ENCODE results near the gene SUGP1.
"Not testable (repeated sequence)": the region's sequence is repeated elsewhere in the genome, so short reads cannot be mapped to it uniquely, and the experiment has no call there.

The SUGP1 gene, protein sequence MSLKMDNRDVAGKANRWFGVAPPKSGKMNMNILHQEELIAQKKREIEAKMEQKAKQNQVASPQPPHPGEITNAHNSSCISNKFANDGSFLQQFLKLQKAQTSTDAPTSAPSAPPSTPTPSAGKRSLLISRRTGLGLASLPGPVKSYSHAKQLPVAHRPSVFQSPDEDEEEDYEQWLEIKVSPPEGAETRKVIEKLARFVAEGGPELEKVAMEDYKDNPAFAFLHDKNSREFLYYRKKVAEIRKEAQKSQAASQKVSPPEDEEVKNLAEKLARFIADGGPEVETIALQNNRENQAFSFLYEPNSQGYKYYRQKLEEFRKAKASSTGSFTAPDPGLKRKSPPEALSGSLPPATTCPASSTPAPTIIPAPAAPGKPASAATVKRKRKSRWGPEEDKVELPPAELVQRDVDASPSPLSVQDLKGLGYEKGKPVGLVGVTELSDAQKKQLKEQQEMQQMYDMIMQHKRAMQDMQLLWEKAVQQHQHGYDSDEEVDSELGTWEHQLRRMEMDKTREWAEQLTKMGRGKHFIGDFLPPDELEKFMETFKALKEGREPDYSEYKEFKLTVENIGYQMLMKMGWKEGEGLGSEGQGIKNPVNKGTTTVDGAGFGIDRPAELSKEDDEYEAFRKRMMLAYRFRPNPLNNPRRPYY

DNA sequence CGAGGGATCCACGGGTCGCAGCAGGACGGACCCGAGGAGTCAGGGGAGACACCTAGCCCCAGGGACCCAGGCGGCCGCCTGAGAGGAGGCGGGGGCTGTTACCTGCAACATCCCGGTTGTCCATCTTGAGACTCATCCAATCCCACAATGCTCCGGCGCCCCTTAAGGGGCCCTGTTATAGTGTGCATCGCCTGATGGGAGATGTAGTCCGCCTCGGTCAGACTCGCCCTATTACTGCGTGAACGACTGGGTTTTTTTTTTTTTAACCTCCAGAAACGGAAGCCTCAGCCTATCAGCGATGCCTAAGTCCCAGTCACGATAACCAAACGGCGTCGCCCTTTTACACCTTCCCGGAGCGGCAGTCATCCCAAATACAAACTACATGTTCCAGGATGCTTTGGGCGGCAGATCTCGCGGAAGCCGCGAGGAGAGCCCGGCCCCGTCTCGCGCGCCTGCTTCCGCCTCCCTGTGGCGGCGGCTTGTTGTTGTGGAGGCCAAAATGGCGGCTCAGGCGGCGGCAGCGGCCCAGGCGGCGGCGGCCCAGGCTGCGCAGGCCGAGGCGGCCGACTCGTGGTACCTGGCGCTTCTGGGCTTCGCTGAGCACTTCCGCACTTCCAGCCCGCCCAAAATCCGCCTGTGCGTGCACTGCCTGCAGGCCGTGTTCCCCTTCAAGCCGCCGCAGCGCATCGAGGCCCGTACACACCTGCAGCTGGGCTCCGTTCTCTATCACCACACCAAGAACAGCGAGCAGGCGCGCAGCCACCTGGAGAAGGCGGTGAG is at the start of gene SUGP1, which contains the start of gene MAU2:
Gene SUGP1 (minus strand): TSS at position 149 of the 780 bp plus-strand sequence. CDS start 13 bp downstream, at position 136.
Gene MAU2 (plus strand): TSS at position 469 of the 780 bp plus-strand sequence. CDS start 31 bp downstream, at position 500.
- DNase-seq (ENCODE audit: low spot score): peak; percentile 73
- FAIRE-seq: no peak

DNA sequence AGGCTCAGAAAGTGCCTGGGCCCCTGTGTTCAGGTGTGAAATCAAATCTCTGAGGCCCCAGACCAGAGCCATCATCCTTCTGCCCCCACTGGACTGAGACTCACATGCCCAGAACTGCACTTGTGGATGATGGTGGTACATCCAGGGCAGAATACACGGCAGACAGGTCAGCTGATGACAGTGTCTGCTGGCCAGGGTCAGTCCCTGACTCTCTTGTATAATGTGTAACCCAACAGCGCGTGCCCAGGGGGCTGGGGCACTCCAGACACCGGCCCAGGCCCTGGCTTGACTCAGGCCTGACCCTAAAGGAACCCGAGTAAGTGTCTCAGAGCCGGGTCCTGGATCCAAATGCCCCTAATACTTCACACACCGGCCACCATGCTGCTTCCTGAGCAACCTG is 47.8 kb upstream of the SUGP1 start:
- DNase-seq (ENCODE audit: low spot score): no peak
- no peak for FAIRE-seq

DNA sequence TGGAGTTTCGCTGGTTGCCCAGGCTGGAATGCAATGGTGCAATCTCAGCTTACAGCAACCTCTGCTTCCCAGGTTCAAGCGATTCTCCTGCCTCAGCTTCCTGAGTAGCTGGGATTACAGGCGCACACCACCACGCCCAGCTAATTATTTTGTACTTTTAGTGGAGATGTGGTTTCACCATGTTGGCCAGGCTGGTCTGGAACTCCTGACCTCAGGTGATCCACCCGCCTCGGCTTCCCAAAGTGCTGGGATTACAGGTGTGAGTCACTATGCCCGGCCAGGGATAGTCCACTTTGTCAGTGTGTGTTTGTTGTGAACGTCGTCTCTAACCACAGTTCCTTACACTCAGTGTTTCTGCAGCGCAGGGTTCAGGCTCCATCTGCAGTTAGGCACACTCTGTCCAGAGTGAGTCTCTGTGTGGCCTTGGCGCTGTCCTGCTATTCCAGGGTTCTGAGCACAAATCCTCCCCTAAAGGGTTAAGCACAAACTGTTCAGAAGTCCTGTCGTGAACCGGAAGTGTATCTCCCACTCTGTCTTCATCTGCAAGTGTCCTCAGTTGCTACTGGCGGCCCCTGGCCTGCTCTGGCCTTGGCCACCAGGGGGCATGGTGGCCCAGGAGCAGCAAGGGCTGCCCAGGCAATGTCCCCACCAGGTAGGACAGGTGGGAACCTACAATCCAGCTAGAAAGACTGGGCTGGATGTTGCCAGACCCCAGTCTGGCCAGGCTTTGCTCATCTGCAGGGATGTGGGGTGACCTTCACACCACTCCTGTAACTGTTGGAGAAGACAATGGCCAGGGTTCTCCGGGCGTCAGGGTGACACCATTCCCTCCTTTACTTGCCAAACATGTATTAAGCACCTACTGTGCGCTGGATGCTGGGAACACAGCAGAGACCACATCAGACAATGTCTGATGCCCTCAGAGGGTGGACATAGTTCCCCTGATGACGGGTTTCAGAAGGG is 46.4 kb upstream of the SUGP1 start:
- DNase-seq (ENCODE audit: low spot score): peak; percentile 89

DNA sequence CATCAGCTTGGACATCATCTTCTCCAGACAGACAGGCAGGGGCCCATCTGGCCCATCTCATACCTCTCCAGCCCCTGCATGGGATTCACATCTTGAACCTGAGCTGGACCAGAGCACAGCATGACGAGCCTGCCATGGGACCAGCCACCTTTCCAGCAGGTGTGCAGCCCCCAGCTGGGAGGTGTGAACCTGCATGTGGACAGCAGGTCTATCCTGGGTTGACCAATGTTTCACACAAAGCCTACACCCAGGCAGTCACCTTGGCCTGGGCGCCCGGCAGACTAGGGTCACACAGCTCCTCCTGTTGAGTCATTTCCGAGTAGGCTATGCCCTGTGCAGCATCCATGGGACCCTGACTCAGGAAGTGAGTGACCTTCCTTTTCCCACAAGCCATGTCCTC is 41.8 kb upstream of the SUGP1 start:
- DNase-seq (ENCODE audit: low spot score) (no peak), FAIRE-seq (no peak)

More for the DNA sequence above, 46.4 kb upstream of the SUGP1 start:
- peak; percentile 50 for FAIRE-seq

DNA sequence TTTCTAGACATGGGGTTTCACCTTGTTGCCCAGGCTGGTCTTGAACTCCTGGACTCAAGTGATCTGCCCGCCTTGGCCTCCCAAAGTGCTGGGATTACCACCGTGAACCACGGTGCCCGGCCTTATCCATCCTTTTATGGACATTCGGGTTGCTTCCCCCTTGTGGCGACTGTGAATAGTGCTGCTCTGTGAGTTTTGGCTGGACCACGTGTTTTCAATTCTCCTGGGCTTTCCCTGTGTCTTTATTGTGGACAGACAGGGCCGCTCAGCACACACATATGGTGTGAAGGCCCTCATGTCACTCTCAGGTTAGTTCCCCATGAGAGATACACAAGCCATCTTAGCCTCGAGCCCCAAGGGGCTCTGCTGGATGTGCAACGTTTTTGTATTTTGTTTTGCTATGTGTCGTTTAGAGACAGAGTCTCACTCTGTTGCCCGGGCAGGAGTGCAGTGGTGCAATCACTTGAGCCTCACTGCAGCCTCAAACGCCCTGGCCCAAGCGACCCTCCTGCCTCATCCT is 40.8 kb upstream of the SUGP1 start:
- FAIRE-seq (no peak), DNase-seq (ENCODE audit: low spot score) (peak; percentile 56)

DNA sequence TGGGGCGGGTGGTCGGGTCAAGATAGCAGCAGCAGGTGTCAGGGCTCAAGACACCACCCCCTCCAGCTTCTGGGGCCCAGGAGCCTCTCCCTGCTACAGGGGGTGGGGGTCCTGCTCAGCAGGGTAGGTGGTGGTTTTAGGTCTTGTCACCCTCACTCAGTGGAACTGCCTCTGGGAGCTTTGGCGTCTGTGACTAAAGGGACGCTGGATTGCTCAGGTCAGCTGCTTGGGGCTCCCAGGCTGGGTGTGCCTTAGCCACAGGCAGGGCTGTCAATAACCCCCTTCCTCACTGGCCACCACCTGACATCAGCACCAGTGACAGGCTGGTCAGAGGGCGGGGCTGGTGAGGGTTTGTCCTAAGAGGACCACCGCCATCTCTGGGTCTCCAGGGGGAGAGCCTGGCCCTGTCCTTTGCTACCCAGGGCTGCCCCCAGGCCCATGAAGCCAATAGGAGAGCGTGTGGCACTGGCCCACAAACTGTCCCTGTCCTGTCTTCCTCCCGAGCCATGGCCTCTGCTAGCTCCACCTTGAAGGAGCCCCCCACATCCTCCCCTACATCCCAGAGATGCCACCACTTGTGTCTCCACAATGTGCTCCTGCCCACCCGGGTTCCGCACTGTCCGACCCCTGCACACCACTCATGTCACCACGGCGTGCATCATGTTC is 36.7 kb upstream of the SUGP1 start:
- FAIRE-seq: no peak
- DNase-seq (ENCODE audit: low spot score): no peak

DNA sequence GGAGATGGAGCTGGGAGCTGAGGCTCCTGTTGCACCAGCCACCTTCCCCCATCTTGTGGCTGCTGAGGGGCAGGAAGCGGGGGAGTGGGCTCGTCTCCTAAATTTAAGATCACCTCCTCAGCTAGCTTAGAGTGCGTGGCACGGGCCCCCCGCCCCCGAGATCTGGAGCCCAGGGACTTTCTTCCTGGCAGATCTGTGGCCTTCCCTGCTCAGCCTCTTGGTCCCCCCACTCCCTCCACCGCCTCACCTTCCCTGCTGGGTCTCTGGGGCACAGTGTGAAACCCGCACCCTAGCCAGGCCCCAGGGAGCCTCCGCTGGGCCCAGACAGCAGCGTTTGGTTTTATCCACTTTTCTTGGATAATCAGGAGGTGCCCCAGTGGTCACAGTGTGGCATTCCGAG is 36.2 kb upstream of the SUGP1 start:
- no peak for DNase-seq (ENCODE audit: low spot score)
- no peak for FAIRE-seq

DNA sequence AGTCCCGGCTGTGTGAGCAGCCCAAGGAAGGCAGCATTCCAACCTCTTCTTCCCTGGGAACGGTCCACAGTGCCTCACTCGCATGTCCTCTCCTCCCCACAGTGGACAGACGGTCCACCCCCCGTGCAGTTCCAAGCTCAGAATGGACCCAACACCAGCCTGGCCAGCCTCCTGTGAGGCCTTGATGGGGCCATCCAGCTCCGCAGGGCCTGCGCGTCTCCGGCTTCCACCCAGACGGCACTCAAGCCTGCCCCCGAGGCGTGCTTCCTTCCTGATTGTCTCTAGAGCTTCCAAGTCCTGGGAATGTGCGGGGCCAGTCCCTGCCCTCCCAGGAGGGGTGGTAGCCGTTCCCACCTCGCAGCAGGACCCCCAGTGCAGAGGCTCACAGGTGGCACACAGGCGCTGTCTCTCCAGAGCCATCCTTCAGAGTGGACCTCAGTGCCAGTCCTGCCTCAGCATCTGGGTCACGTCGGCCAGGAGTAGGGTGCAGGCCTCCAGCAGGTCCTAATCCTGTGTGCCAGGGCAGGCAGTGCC is 35.4 kb upstream of the SUGP1 start:
- FAIRE-seq (no peak), DNase-seq (ENCODE audit: low spot score) (no peak)

DNA sequence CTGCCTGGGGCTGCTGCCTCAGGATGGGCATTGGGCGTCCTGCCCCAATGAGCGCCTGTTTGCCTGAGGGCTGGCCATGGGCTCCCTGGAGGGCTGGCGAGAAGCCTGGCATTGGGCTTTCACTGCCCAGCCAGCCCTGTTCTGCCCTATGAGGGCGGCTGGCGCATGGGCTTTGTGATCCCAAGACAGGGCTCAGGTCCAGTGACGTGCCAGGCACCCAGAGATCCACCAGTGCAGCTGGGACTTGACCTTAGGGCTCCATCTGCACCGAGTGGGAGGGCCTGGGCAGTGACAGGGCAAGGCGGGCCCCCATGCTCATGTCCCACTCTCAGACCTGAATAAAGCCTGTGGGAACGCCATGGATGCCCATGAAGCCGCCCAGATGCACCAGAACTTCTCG is 34.6 kb upstream of the SUGP1 start:
- no peak for DNase-seq (ENCODE audit: low spot score)
- no peak for FAIRE-seq

DNA sequence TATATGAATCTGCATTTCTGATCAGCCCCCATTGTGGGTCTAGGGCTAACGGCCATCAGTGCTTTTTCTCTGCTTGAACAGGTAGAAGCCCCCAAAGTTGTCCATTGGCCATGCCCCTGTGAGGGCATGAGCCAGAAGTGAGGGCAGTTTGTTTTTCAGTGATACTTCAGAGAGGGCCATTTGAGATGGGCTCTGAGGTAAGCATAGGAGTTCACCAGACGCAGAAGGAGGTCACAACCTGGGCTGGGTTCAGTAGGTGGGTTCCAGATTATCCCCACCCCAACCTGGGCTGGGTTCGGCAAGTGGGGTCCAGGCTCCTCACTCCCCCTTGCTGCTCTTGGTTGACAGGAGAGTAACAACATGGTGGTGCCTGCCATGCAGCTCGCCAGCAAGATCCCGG is 33.7 kb upstream of the SUGP1 start:
- DNase-seq (ENCODE audit: low spot score) (no peak), FAIRE-seq (no peak)

DNA sequence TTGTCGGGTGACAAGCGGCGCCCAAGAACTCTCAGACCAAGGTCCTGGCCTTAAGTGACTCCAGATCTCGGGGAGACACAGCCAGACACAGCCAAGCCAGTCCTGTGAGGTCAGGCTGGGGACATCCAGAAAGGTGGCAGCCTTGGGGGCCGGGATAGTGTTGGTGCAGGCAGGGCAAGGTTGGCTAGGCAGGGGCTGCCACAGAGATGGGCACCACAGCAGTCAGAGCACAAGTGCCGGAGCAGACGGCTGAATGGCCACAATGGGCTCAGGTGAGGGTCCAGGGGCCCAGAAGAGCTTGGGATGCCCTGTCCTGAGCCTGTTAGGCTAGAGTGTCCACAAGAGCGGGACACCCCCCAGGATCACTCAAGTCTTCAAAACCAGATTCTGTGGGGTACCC is 32.5 kb upstream of the SUGP1 start:
- no peak for DNase-seq (ENCODE audit: low spot score)
- FAIRE-seq: no peak

DNA sequence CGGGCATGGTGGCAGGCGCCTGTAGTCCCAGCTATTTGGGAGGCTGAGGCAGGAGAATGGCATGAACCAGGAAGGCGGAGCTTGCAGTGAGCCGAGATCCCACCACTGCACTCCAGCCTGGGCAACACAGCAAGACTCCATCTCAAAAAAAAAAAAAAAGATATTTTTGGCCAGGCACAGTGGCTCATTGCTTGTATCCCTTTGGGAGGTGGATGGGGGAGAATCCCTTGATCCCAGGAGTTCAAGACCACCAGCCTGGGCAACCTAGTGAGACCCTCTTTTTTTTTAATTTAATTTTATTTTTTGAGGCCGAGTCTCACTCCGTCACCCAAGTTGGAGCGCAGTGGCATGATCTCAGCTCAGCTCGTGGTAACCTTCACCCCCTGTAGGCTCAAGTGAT is 30.4 kb upstream of the SUGP1 start:
- not testable (repeated sequence) for FAIRE-seq; DNase-seq (ENCODE audit: low spot score)

DNA sequence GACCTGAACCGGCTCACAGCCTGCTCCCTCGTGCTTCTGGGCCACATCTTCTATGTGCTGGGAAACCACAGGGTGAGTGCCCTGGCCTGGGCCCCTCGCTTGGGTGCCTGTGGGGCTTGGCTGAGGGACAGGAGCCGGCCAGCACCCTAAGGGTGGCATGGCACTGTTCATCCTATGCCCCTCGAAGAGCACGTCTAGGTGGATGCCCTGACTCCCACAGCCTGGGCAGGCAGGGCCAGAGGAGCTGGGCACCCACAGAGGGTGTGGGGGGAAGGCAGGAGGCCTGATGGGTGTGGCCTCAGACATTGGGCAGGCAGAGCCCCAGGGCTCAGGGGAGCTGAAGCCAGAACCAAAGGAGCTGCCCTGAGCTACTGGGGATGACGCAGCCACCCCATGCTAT is 29.1 kb upstream of the SUGP1 start:
- no peak for FAIRE-seq
- DNase-seq (ENCODE audit: low spot score): no peak

DNA sequence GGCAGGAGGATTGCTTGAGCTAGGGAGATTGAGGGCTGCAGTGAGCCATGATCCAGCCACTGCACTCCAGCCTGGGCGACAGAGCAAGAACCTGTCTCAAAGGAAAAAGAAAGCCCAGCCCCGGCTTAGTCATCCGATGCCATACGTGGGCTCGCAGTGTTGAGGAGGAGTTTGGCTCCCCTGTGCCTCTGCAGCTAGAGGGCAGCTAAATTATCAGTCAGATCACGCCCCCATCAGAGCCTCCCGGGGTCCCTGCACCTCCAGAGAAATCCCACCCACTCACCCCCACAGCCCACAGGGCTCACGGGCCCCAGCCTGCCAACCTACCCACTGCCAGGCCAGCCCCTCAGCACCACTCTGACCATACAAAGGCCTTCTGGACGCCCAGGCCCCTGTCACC is 28.0 kb upstream of the SUGP1 start:
- FAIRE-seq: no peak
- DNase-seq (ENCODE audit: low spot score): no peak

DNA sequence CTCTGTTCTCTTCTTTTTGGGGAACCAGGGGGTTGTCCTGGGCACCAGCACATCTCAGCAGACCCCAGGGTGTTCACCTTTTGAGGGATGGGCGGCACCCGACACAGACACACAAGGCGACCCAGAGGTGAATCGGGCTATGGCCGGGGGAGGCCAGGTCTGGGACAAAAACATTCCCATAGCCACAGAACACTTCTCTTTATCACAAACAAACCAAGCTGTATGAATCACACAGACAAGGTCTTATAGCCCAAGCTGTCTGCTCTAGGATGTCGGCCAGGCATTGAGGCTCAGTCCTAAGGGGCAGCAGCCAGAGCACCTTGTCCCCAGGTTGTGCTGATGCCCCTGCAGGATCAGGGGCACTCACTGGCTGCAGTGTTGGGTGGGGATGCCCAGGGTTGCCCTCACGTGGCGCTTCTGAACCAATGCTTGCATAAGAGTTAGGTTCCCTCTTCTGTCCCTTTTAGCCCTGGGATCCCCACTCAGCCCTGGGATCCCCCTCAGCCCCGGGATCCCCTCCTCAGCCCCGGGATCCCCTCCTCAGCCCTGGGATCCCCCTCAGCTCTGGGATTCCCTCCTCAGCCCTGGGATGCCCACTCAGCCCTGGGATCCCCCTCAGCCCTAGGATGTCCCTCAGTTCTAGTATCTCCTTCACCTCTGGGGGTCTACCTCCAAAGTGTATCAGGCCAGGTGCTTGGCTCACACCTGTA is 27.2 kb upstream of the SUGP1 start:
- DNase-seq (ENCODE audit: low spot score) (no peak), FAIRE-seq (no peak)

DNA sequence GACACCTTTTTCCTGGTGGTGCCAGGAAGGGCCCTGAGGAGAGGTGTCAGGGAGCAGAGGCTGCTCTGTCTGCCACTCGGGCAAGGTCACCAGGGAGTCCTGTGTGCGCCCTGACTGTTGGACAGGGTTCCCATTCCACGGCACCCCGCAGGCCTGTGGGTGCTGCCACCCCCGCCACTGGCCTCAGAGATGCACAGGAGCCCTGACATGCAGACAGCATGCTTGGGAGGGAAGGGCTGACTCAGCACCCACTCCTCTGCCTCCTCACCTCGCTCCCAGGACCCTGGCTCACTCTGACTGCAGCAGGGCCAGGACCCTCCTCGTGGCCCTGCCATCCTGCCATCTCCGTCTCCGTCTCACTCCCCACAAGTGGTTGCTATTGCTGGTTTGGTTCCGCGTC is 25.7 kb upstream of the SUGP1 start:
- DNase-seq (ENCODE audit: low spot score) (no peak), FAIRE-seq (no peak)

DNA sequence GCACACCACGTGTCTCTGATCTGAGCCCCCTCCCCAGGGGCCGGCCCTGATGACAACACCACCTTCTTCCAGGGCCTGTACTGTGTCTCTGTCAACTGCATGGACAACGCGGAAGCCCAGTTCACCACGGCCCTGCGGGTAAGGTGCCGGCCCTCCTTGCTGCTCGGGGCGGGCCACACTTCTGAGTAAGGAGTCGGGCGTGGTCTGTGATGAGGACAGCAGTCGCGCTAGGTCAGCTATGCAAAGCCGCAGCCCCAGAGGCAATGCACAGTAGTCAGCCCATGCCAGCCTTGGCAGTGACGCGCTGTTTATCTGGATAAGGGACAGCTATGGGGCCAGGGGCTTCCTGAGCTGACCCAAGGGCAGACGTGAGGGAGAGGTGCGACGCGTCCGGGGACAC is 24.9 kb upstream of the SUGP1 start:
- DNase-seq (ENCODE audit: low spot score) (no peak), FAIRE-seq (no peak)

DNA sequence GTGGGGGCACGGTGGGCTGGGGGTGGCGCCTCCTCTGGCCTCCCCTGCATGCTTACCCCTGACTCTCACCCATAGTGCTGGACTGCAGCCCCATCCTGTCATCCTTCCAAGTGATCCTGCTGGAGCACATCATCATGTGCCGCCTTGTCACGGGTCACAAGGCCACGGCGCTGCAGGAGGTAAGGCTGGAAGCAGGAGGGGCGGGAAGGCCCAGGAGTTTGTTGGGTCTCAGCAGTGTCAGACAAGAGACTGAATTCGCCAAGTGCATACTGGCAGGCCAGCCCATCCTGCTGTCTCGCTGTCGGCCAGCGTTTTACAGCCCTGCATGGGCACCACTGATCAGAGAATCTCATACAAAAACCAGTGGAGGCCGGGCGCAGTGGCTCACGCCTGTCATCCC is 23.5 kb upstream of the SUGP1 start:
- FAIRE-seq (no peak), DNase-seq (ENCODE audit: low spot score) (no peak)

DNA sequence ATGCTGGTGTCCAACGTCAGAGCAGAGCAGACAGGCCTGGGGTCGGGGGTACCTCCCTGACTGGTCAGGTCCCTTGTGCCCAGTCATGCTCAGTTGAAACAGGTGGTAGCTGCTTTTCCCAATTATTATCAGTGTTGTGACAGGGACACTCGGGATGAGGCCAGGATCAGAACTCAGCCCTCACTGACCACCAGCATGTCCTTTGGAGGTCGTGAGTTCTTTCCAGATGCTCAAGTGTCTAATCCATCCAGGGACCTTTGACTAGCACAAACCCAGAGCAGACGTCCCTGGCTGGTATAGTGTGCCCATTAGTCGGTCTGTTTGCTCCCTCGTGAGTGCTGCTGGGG is 22.7 kb upstream of the SUGP1 start:
- FAIRE-seq: no peak

More for the DNA sequence above, 22.7 kb upstream of the SUGP1 start:
- DNase-seq (ENCODE audit: low spot score): no peak
